IPS DF 4.7 (cell line): ENCODE measurements around the gene KCNH1.

Source experiments
- DNase-seq: peaks from one replicate; pipeline ENCODE4 v3.0.0-alpha.2; 2013; ENCODE audit warnings: low spot score; ENCODE audit errors: extremely low read depth

KCNH1 gene

DNA sequence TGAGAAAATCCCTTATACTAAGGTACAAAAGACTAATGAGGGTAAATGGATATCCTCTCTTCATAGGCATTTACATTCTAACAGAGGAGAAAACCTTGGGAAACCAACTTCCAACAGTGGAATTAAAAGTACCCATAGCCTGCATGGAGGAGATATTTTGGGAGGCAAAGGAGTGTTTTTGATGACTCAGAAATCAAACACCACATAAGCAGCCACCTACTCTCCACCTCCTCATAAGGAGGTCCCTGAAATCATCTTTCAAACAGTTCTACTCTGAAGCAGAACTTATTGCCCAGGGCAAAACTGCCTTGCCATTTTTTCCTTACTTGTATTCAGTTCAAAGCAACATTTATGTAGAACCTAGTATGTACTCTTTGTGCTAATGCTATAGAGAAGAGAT lies 211.3 kb downstream of the KCNH1 start:
- DNase-seq: no peak

- no peak for DNase-seq
These were observed 212.9 kb downstream of the KCNH1 start for GRCh38 chr1:210920716-210921694.

DNA sequence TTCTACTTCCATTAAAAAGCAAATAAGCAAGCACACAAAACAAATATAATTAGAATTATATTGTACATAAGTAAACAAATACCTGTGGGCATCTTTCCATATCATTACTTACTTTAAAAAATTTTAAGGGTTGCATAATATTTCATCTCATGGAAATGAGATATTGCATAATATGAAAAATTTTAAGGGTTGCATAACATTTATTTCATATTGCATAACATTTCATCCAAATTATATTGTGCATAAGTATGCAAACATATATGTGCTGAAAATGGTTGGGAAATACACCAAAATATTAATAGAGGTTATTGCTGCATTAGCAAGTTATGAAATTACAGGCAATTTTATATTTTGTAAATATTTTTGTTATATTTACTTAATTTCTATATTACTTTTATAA lies 213.7 kb downstream of the KCNH1 start:
- no peak for DNase-seq

DNA sequence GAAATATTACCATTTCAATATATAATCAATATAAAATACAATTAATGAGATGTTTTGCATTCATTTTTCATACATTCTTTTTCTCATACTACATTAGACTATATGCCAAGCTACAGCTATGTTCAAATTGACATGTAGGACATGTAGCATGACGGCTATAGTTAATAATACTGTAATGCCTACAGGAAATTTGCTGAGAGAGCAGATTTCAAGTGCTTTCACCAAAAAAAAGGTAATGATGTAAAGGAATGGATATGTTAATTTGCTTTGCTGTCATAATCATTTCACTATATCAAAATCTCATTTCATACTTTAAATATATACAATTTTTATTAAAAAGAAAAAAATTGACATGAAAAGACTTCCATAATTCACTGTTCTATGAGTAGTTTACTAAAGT lies 215.1 kb downstream of the KCNH1 start:
- DNase-seq: no peak

- no peak for DNase-seq
These were observed 216.3 kb downstream of the KCNH1 start for GRCh38 chr1:210917560-210918169.

GRCh38 chr1:210916548-210916947 lies 217.4 kb downstream of the KCNH1 start:
- no peak for DNase-seq

DNA sequence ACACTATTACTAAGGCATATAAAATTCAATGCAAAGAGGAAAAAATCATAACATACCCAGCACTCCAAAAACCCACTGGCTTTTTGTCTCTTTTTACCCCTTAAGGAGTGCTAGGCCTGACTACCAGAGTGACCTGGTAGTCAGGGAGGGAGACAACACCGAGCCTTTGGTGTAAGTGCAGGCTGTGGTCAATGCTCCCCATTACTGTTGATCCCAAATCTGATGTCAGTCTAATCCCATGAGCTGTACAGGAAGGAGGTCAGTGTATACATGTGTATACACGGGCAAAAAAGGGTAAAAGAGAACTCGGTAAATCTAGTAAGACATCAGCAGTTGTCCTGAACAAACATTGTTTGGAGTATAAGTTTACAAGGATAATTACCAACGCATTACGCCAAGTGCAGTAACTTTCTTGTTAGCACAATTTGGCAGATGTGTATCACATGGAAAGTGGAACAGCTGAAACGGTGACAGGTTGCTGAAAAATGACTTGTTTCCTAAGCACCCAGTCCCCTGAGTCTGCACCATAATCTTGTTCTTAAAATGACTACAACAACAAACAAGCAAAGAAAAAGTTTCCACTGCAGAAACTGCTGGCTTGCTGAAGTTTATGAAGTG lies 217.9 kb downstream of the KCNH1 start:
- no peak for DNase-seq

DNA sequence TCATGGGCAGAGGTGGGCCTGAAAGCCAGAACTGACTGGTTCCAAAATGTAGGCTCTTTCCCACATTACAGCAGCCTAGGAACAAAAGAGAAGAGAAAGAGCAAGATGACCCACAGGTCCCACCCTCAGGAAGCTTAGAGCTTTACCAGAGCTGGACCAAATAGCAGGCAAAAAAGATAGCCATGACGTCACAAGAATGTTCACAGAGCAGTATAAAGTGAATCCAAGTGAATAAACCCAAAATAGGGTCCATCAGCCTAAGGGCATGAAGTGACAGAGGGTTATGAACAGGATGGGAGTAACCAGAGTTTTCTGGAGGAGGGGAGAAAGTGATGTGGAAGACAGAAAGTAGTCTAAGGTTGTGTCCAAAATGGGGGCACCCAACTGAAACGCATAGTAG lies 221.2 kb downstream of the KCNH1 start:
- no peak for DNase-seq

DNA sequence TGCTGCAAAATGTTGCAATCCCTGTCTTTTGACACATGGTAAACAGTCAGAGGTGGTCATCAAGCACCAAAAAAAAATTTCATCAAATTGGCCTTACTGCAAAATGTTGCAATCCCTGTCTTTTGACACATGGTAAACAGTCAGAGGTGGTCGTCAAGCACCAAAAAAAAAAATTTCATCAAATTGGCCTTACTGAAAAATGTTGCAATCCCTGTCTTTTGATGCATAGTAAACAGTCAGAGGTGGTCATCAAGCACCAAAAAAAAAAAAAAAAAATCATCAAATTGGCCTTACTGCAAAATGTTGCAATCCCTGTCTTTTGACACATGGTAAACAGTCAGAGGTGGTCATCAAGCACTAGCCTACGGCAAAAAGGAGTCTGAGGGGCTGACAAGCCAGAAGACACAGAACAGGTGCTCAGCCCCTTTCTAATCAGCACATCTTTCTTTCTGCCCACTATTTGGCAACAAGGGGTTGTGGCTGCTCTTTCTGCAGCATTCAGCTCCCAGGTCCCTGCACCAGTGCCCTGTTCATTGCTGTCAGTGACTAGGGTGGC lies 223.8 kb downstream of the KCNH1 start:
- no peak for DNase-seq

- DNase-seq: no peak
These were observed 225.2 kb downstream of the KCNH1 start for GRCh38 chr1:210908791-210909190.

GRCh38 chr1:210908257-210908656 lies 225.7 kb downstream of the KCNH1 start:
- DNase-seq: no peak

DNA sequence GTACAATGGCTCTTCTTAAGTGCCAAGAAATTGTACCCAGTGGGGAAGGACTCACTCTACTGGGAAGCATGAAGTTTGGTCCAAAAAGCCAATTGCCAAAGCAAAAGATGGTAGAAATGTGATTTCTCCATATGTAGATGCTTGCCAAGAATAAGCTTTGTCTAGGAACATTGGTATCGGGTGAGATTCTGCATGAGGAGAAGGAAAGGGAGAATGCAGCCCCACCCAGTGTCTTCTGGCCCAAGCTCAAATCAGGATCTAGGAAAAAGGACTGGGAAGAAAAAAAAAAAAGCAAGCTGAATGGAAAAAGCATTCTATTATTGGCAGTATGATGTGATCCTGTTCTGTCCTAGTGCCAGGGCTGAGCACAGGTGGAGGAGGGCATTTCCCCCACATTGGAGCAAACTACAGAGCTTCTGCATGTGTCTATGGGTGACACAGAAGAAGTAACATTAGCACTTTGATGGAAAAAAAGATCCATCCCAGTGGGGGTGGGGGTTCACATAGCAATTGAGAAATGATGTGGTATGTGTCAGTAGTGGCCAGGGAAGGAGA lies 226.6 kb downstream of the KCNH1 start:
- DNase-seq: no peak

- no peak for DNase-seq
These were observed 227.9 kb downstream of the KCNH1 start for GRCh38 chr1:210905944-210906453.

DNA sequence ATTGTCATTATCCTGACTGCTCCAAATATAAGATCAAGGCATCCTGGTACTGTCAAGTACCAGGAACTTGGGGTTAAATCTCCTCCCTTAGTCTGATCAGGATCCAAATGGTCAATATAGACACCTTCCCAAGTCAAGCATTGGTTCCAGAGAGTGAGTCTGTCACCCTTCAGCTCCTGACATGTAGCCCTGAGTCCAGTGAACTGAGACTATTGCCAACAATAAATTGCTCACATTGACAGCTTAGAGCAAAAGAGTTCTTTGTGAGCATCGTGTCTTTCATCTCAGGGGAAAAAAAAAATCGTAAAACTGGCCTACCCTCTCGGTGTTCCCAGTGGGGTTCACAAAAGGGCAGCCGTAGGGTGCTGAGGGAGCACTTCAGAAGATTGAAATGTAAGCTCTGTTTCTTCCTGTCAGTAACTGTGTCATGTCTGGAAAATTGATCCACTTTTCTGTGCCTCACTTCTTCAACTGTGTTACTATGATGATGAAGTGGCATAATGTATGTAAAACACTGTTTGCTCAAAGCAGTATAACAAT lies 228.5 kb downstream of the KCNH1 start:
- DNase-seq: no peak

DNA sequence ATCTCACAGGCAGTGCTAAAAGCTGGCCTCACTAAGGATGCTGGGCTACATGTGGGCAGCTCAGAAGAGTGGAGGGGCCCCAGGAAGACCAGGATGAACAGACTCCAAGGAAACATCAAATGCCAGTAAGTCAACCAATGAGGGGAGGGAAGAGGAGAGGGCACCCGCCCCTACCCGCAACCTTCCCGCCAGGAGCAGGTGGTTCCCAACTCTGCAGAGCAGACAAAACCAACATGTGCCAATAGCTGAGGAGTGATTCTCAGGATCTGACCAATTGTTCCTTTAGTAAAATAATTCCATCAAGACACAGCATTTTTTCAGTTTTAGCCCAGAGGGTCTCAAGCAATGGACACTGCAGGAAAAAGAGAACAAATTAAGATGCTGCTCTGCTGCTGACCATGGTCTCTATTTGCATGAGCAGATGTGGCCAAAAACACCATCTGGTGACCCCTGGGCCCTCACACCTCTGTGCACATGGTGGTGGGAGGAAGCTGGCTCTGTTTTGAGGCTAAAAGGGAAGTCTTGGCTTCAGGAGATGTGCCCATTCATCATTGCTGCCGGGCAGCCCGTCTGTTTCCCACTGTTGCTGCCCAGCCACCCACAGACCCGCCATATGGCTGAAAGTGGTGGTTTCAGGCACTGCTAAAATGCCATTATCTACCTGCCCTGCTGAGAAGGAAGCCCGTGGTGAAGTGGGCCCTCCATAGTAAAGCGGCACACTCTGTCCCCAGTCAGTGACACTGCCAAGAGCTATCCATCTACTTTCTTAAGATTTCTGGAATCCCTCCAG lies 231.8 kb downstream of the KCNH1 start:
- DNase-seq: no peak

DNA sequence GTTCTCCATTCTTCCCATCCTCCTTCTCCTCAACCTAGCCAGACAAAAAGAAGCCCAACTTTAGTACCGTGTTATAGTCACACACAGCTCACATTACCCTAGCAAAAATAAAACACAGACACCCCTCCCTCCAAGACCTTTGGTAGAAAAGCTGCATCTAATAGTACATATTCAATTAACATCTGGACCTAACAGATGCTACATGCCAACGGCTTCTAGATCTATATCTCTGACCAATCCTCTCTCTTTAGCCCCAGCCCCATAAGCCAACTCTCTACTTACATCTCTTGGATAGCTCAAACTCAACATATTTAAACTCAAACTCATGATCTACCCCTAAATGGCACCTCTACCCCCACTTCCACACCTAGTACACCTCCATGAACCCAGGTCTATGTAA lies 233.1 kb downstream of the KCNH1 start:
- DNase-seq: no peak

DNA sequence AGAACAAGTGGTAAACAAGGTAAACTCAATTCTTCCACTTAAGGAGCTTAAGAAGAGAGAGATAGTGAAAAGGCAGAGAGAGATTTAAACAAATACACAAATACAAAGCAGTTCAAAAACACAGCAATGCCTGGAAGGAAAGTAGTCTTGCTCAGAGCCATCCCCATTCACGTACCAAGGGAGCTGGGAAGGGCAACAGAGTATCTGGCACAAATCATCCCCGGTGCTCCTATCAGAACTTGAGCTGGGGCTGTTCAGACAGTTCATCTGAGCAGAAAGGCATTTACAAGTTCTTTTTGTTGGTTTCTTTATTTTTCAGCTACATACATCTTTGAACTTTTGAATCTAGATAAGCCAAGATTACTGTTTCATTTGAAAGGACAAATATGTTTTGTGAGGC lies 233.9 kb downstream of the KCNH1 start:
- no peak for DNase-seq

DNA sequence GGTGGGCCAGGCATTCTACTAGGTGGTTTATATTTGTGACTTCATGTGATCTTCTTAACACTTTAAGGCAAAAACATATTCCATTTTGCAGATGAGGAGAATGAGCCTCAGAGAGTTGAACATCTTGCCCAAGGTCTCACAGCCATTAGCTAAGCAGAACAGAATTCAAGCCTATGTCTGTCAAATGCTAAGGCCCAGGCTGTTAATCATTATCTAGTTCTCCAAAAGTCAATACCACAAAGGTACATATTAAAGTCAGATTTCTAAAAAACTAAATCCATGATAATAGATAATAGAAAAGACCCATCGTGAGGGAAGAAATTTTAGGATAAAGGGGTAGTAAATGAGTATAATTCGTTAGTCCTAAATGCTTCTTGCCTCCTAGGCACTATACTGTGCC lies 234.3 kb downstream of the KCNH1 start:
- DNase-seq: no peak

DNA sequence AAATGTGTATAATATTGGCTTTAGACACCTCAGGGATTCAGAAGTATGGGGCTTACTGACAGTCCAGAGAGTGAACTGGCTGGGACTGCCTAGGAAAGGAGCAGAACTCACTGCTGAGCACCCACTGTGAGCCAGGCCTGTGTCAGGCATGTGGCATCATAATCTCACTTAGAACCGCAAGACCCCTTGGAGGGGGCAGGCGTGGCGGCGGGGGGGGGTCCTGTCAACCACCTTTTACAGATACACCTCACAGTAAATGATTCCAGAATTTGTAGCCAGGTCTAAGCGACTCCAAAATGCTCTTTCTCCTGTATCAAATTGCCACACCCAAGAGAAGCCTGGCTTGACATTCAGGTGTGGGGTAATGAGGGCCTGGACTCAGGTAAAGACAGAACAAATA lies 235.5 kb downstream of the KCNH1 start:
- no peak for DNase-seq

GRCh38 chr1:210883821-210884220 lies 250.1 kb downstream of the KCNH1 start:
- DNase-seq: no peak
